Epithelial cell of prostate (primary cell): ENCODE results near the gene ILDR2.

Experiments used
- DNase-seq: peaks from one replicate; pipeline ENCODE4 v3.0.0-alpha.2; 2011; ENCODE audit warnings: low read depth, low spot score
- H3K27ac ChIP-seq: fragments of 450-650 bp; 2 replicates; pipeline ENCODE4 v1.5.1; 2017; ENCODE audit warnings: mild to moderate bottlenecking

ILDR2 gene

GRCh38 chr1:166927701-166928100, 47.6 kb downstream of the ILDR2 start:
- H3K27ac ChIP-seq: no peak overlapping the region
- DNase-seq: no peak

- DNase-seq: no peak
- H3K27ac ChIP-seq: no peak overlapping the region
Measured at GRCh38 chr1:166925810-166926478, 49.4 kb downstream of the ILDR2 start.

- no peak overlapping the region for H3K27ac ChIP-seq
- no peak for DNase-seq
Measured at GRCh38 chr1:166924823-166925541, 50.4 kb downstream of the ILDR2 start.

GRCh38 chr1:166920561-166921475, 54.5 kb downstream of the ILDR2 start:
- H3K27ac ChIP-seq: no peak overlapping the region
- DNase-seq: no peak

GRCh38 chr1:166918956-166919316, 56.4 kb downstream of the ILDR2 start:
- no peak for DNase-seq
- H3K27ac ChIP-seq: no peak overlapping the region

- DNase-seq: no peak
Measured at GRCh38 chr1:166918088-166918955, 57.0 kb downstream of the ILDR2 start.

GRCh38 chr1:166915941-166916340, 59.4 kb downstream of the ILDR2 start:
- DNase-seq: no peak
- no peak overlapping the region for H3K27ac ChIP-seq

More at GRCh38 chr1:166918088-166918955, 57.0 kb downstream of the ILDR2 start:
- no peak overlapping the region for H3K27ac ChIP-seq

GRCh38 chr1:166915042-166915441, 60.3 kb downstream of the ILDR2 start:
- no peak for DNase-seq
- no peak overlapping the region for H3K27ac ChIP-seq

GRCh38 chr1:166914111-166914510, 61.2 kb downstream of the ILDR2 start:
- DNase-seq: no peak
- no peak overlapping the region for H3K27ac ChIP-seq

- no peak overlapping the region for H3K27ac ChIP-seq
- DNase-seq: no peak
Measured at GRCh38 chr1:166911624-166912023, 63.7 kb downstream of the ILDR2 start.

- DNase-seq: peak; percentile 88
- H3K27ac ChIP-seq: no peak overlapping the region
Measured at GRCh38 chr1:166910396-166910994, 64.8 kb downstream of the ILDR2 start.

- peak overlapping the region; percentile 20 for H3K27ac ChIP-seq
- no peak for DNase-seq
Measured at GRCh38 chr1:166908942-166909341, 66.4 kb downstream of the ILDR2 start.

GRCh38 chr1:166907763-166908162, 67.6 kb downstream of the ILDR2 start:
- no peak for DNase-seq
- no peak overlapping the region for H3K27ac ChIP-seq

GRCh38 chr1:166907051-166907450, 68.3 kb downstream of the ILDR2 start:
- no peak for DNase-seq
- no peak overlapping the region for H3K27ac ChIP-seq

- H3K27ac ChIP-seq: no peak overlapping the region
Measured at GRCh38 chr1:166906647-166907046, 68.7 kb downstream of the ILDR2 start.

GRCh38 chr1:166905900-166906299, 69.4 kb downstream of the ILDR2 start:
- peak overlapping the region; percentile 27 for H3K27ac ChIP-seq
- DNase-seq: no peak

More at GRCh38 chr1:166906647-166907046, 68.7 kb downstream of the ILDR2 start:
- DNase-seq: no peak

GRCh38 chr1:166905136-166905535, 70.2 kb downstream of the ILDR2 start:
- DNase-seq: no peak
- H3K27ac ChIP-seq: peak overlapping the region; percentile 27

- no peak for DNase-seq
- H3K27ac ChIP-seq: peak overlapping the region; percentile 59
Measured at GRCh38 chr1:166903232-166903631, 72.1 kb downstream of the ILDR2 start.

- DNase-seq: peak; percentile 92
- H3K27ac ChIP-seq: peak overlapping the region; percentile 59
Measured at GRCh38 chr1:166902279-166902678, 73.1 kb downstream of the ILDR2 start.
